GM23248 (cell line): ENCODE data around the gene ZBTB20. TPM values are rescaled to one million over a fixed set of nuclear protein-coding genes. Genes with fewer than 3 reads are reported as not detected.

Experiments
- DNase-seq: peaks from one replicate; pipeline ENCODE4 v3.0.0-alpha.2; 2015
- H2AFZ ChIP-seq: fragments of 200-600 bp; sonication (generic); 2 replicates; pipeline ENCODE4 v1.6.1; 2016; ENCODE audit warnings: antibody characterized with exemption
- H3F3A ChIP-seq: fragments of 200-600 bp; sonication (generic); 2 replicates; pipeline ENCODE4 v1.6.1; 2016; ENCODE audit warnings: mild to moderate bottlenecking, antibody characterized with exemption, mixed run types; ENCODE audit not compliant: insufficient read depth
- H3K27ac ChIP-seq: fragments of 200-600 bp; sonication (generic); 2 replicates; pipeline ENCODE4 v1.5.1; 2016; ENCODE audit warnings: mild to moderate bottlenecking
- H3K27me3 ChIP-seq: fragments of 200-600 bp; sonication (generic); replicated peaks from 2 replicates; pipeline ENCODE4 v1.6.1; 2016; ENCODE audit warnings: mild to moderate bottlenecking; ENCODE audit not compliant: insufficient read depth
- H3K36me3 ChIP-seq: fragments of 200-600 bp; sonication (generic); 2 replicates; pipeline ENCODE4 v1.6.1; 2016; ENCODE audit warnings: low read depth, mild to moderate bottlenecking
- H3K4me1 ChIP-seq: fragments of 200-600 bp; sonication (generic); 2 replicates; pipeline ENCODE4 v1.6.1; 2016; ENCODE audit warnings: mild to moderate bottlenecking; ENCODE audit not compliant: insufficient read depth
- H3K4me2 ChIP-seq: fragments of 200-600 bp; sonication (generic); one replicate; pipeline ENCODE4 v1.6.1; 2016; ENCODE audit warnings: mild to moderate bottlenecking; ENCODE audit not compliant: unreplicated experiment
- H3K4me3 ChIP-seq: fragments of 200-600 bp; sonication (generic); 2 replicates; pipeline ENCODE4 v1.5.1; 2016; ENCODE audit warnings: mild to moderate bottlenecking
- H3K79me2 ChIP-seq: fragments of 200-600 bp; sonication (generic); 2 replicates; pipeline ENCODE4 v1.6.1; 2016; ENCODE audit warnings: mild to moderate bottlenecking; ENCODE audit not compliant: insufficient read depth
- H3K9ac ChIP-seq: fragments of 200-600 bp; sonication (generic); 2 replicates; pipeline ENCODE4 v1.6.1; 2016; ENCODE audit warnings: mild to moderate bottlenecking
- H3K9me2 ChIP-seq: fragments of 200-600 bp; sonication (generic); 2 replicates; pipeline ENCODE4 v1.6.1; 2016; ENCODE audit warnings: mixed run types, mild to moderate bottlenecking, moderate library complexity; ENCODE audit not compliant: insufficient read depth
- H3K9me3 ChIP-seq: fragments of 200-600 bp; sonication (generic); one replicate; pipeline ENCODE4 v1.6.1; 2017; ENCODE audit warnings: low read depth
- H4K20me1 ChIP-seq: fragments of 200-600 bp; sonication (generic); 2 replicates; pipeline ENCODE4 v1.6.0; 2016; ENCODE audit not compliant: insufficient read depth
- EZH2 ChIP-seq: fragments of 200-600 bp; sonication (generic); IDR thresholded peaks from 2 replicates; pipeline ENCODE4 v1.6.1; 2018; ENCODE audit warnings: antibody characterized with exemption, mild to moderate bottlenecking; ENCODE audit not compliant: insufficient read depth, poor library complexity, severe bottlenecking
- EZH2phosphoT487 ChIP-seq: fragments of 200-600 bp; sonication (generic); IDR thresholded peaks from 2 replicates; pipeline ENCODE4 v1.6.1; 2018; ENCODE audit warnings: antibody characterized with exemption, moderate library complexity, mild to moderate bottlenecking, low read depth; ENCODE audit not compliant: insufficient read depth
- WGBS, 2 experiments: methylation state at CpG; one replicate each; pipeline ENCODE4 v1.1.6; 2015 to 2017; ENCODE audit warnings: low lambda C conversion rate in 2 of 2, low coverage in 1 of 2; ENCODE audit errors: missing lambda C conversion rate in 2 of 2; 5-methylcytosine and 5-hydroxymethylcytosine counted together
- in situ Hi-C: fragments of 300-500 bp; cut with MboI; formaldehyde crosslinking; loops from 2 replicates; pipeline ENCODE4 v1.15.0; 2020
- polyA plus RNA-seq: library from polyadenylated mRNA; unstranded; fragments of >200 nt; fragmentation: Nextera tagmentation; extraction: Ambion mirVana; gene quantifications from 2 replicates; pipeline ENCODE4 v1.2.1, GENCODE V29; 2016
- total RNA-seq: library from RNA; depleted of rRNA; stranded (reverse); fragments of >200 nt; shearing (Covaris generic); gene quantifications from 2 replicates; pipeline ENCODE4 v1.2.3, GENCODE V29; 2014

The ZBTB20 gene
- total and polyA plus RNA-seq, 2 experiments from 2014 or later = 9.2 to 12.2 TPM

GRCh38 chr3:114673481-114673880 is 473.6 kb downstream of the ZBTB20 start:
- Histone ChIP-seq H3K4me2 (no peak overlapping the region), H3K9me2 (no peaks in the 10 kb centered on the region), H4K20me1 (no peaks in the 10 kb centered on the region), H3K4me3 (no peak overlapping the region), H3K36me3 (no peaks in the 10 kb centered on the region), H3K79me2 (no peaks in the 10 kb centered on the region), H3K4me1 (peaks cover 17% of the 10 kb centered on the region), H3F3A (peaks cover 15% of the 10 kb centered on the region), H3K27ac (no peak overlapping the region), H3K9ac (no peak overlapping the region), H3K9me3 (no peaks in the 10 kb centered on the region), H3K27me3 (no peaks in the 10 kb centered on the region), H2AFZ (no peak overlapping the region)
- no peak for TF ChIP-seq EZH2phosphoT487
- WGBS, 2 experiments = 59 to 64% methylated on average over 2 of the region's 2 CpGs
- no peak for DNase-seq
- in situ Hi-C loops = no loop called here

- Histone ChIP-seq H4K20me1 (no peaks in the 10 kb centered on the region), H3K9me2 (no peaks in the 10 kb centered on the region), H3K27me3 (no peaks in the 10 kb centered on the region), H3K9ac (no peak overlapping the region), H3K4me2 (no peak overlapping the region), H3F3A (peaks cover 15% of the 10 kb centered on the region), H3K36me3 (no peaks in the 10 kb centered on the region), H3K9me3 (no peaks in the 10 kb centered on the region), H3K4me1 (peaks cover 17% of the 10 kb centered on the region), H3K27ac (no peak overlapping the region), H2AFZ (no peak overlapping the region), H3K4me3 (no peak overlapping the region), H3K79me2 (0 out of 2 replicates have a peak, but pooled peaks cover 4% of the 10 kb centered on the region)
- TF ChIP-seq EZH2 = no peak
- TF ChIP-seq EZH2phosphoT487 = no peak
- DNase-seq = no peak
- in situ Hi-C loops = no loop called here
- 84 to 87% methylated on average over 6 of the region's 6 CpGs for WGBS, 2 experiments
Measured at GRCh38 chr3:114672692-114673447, 474.2 kb downstream of the ZBTB20 start.

- Histone ChIP-seq H3K27me3 (no peaks in the 10 kb centered on the region), H3K9me3 (no peaks in the 10 kb centered on the region), H3K4me3 (no peak overlapping the region), H3K9me2 (0 out of 2 replicates have a peak, but pooled peaks cover 5% of the 10 kb centered on the region), H4K20me1 (no peaks in the 10 kb centered on the region), H3K4me2 (no peak overlapping the region), H3K79me2 (0 out of 2 replicates have a peak, but pooled peaks cover 4% of the 10 kb centered on the region), H3K4me1 (peaks cover 17% of the 10 kb centered on the region), H3K27ac (no peak overlapping the region), H3F3A (peaks cover 15% of the 10 kb centered on the region), H3K9ac (no peak overlapping the region), H3K36me3 (no peaks in the 10 kb centered on the region), H2AFZ (no peak overlapping the region)
- DNase-seq = no peak
- in situ Hi-C loops = no loop called here
- 94 to 96% methylated on average over 4 of the region's 4 CpGs for WGBS, 2 experiments
- no peak for TF ChIP-seq EZH2phosphoT487
- TF ChIP-seq EZH2 = no peak
Measured at GRCh38 chr3:114671741-114672510, 475.2 kb downstream of the ZBTB20 start.

- TF ChIP-seq EZH2phosphoT487 (no peak), EZH2 (no peak)
- DNase-seq = peak; percentile 53
- no peak overlapping the region for H2AFZ ChIP-seq
- H3K4me3 ChIP-seq = no peak overlapping the region
- peak overlapping the region; percentile 24 for H3K4me2 ChIP-seq
- H3K27ac ChIP-seq = peak overlapping the region; percentile 24
- H3K4me1 ChIP-seq = peaks cover 17% of the 10 kb centered on the region
- 14 to 27% methylated on average over 1 of the region's 1 CpG for WGBS, 2 experiments
- H3K27me3 ChIP-seq = no peaks in the 10 kb centered on the region
- no peak overlapping the region for H3K9ac ChIP-seq
- H3K9me3 ChIP-seq = no peaks in the 10 kb centered on the region
- peaks cover 15% of the 10 kb centered on the region for H3F3A ChIP-seq
- in situ Hi-C loops = no loop called here
- H3K36me3 ChIP-seq = no peaks in the 10 kb centered on the region
- H3K79me2 ChIP-seq = 0 out of 2 replicates have a peak, but pooled peaks cover 4% of the 10 kb centered on the region
- no peaks in the 10 kb centered on the region for H4K20me1 ChIP-seq
- H3K9me2 ChIP-seq = 0 out of 2 replicates have a peak, but pooled peaks cover 6% of the 10 kb centered on the region
Measured at GRCh38 chr3:114669614-114670013, 477.5 kb downstream of the ZBTB20 start.
